HPDE6-E6E7 (cell line): Measurements from ENCODE around the gene ZNF638.
A peak's percentile ranks its signal among the peaks of the same experiment; 100 is the strongest.
"Not testable (repeated sequence)": the region's sequence is repeated elsewhere in the genome, so short reads cannot be mapped to it uniquely, and the experiment has no call there.

Source experiments
- DNase-seq: peaks from one replicate; pipeline ENCODE4 v3.0.0; 2011; ENCODE audit warnings: missing footprints; ENCODE audit errors: extremely low spot score

The ZNF638 gene, protein sequence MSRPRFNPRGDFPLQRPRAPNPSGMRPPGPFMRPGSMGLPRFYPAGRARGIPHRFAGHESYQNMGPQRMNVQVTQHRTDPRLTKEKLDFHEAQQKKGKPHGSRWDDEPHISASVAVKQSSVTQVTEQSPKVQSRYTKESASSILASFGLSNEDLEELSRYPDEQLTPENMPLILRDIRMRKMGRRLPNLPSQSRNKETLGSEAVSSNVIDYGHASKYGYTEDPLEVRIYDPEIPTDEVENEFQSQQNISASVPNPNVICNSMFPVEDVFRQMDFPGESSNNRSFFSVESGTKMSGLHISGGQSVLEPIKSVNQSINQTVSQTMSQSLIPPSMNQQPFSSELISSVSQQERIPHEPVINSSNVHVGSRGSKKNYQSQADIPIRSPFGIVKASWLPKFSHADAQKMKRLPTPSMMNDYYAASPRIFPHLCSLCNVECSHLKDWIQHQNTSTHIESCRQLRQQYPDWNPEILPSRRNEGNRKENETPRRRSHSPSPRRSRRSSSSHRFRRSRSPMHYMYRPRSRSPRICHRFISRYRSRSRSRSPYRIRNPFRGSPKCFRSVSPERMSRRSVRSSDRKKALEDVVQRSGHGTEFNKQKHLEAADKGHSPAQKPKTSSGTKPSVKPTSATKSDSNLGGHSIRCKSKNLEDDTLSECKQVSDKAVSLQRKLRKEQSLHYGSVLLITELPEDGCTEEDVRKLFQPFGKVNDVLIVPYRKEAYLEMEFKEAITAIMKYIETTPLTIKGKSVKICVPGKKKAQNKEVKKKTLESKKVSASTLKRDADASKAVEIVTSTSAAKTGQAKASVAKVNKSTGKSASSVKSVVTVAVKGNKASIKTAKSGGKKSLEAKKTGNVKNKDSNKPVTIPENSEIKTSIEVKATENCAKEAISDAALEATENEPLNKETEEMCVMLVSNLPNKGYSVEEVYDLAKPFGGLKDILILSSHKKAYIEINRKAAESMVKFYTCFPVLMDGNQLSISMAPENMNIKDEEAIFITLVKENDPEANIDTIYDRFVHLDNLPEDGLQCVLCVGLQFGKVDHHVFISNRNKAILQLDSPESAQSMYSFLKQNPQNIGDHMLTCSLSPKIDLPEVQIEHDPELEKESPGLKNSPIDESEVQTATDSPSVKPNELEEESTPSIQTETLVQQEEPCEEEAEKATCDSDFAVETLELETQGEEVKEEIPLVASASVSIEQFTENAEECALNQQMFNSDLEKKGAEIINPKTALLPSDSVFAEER (N-terminal part only)

GRCh38 chr2:71331581-71332434 lies at the start of gene ZNF638:
TSS of gene ZNF638 (plus strand) at chr2:71331782. CDS start at chr2:71348955, 17,173 bp downstream.
- peak; percentile 96 for DNase-seq

DNA sequence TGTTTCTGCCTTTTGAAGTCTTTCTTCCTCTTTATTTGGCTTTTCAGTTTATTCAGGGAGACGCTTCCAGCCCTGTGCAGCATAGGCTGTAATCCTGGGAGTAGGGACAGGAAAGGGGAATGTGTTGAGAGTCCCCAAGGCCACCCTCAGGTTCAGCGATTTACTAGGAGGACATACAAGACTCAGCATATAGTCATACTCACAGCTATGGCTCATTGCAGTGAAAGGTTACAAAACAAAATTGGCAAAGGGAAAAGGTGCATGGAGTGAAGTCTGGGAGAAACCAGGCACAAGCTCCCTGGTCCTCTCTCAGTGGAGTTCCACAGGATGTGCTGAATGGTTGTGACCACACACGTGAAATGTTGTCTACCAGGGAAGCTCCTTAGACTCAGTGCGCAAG lies 49.6 kb upstream of the ZNF638 start:
- DNase-seq: no peak

GRCh38 chr2:71282493-71282892 lies 49.1 kb upstream of the ZNF638 start:
- no peak for DNase-seq

DNA sequence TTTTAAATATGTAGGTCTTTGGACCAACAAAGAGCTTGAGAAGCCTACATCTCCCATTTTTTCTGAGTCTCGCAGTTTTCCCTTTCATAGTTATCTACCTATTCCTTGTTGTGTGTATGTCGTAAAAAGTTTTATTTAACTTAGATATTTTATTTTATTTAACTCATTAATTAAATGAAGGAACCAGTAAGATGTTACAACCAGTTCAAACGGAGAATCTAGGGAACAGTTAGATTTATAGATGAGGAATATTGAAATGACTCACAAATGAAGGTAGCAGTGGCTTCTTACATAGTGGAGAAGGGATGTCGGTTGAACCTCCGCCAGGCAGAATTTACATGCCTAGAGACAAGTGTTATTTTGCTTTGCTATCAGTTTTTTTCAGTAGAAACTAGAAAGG lies 48.5 kb upstream of the ZNF638 start:
- DNase-seq: no peak

GRCh38 chr2:71285706-71286105 lies 45.9 kb upstream of the ZNF638 start:
- DNase-seq: no peak

GRCh38 chr2:71291398-71291797 lies 40.2 kb upstream of the ZNF638 start:
- no peak for DNase-seq

- DNase-seq: no peak
These were observed 39.4 kb upstream of the ZNF638 start for GRCh38 chr2:71292159-71292558.

DNA sequence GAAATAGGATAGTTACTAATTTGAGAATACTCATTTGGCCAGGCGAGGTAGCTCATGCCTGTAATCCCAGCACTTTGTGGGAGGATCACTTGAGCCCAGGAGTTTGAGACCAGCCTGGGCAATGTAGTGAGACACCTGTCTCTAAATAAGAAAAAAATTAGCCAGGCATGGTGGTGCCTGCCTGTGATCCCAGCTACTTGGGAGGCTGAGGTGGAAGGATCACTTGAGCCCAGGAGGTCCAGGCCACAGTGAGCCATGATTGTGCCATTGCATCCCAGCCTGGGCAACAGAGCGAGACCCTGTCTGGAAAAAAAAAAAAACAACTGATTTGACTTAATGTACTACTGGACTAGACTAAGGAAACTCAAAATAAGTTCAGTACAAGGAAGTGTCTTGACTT lies 32.7 kb upstream of the ZNF638 start:
- DNase-seq: no peak

DNA sequence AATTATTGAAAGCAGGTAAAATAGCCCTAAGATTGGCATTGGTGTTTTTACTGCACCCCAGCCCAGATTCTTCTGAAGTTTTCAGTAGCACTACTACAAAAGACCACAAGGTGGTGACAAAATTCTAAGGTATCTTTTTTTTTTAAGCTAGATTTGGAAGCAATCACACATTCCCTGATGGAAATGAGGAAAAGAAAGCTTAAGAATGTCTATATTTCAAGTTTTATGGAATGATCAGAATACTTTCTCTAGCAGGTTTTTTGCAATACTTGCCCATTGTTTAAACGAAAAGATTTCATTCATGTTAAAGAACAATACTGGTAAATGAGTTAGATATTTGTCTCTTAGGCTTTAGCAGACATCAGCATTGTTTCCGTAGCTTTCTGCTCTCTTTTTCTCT lies 32.1 kb upstream of the ZNF638 start:
- DNase-seq: no peak

DNA sequence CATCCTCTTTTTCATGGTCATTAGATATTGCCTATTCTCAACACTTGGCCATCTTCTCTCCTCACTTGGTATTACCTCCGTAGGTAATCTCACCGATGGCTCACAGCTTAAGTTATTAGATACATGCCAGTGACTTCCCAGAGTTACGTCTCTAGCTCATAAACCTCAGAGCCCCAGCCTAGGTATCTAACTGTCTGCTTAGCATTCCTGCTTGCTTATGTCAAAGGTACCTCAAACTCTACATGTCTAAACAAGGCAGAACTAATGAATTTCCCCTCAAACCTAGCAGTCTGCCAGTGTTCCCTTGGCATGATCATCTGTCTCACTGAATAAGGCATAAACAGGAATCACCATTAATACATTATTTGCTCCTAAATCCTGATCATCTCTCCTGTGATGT lies 27.7 kb upstream of the ZNF638 start:
- peak; percentile 15 for DNase-seq

GRCh38 chr2:71306762-71307161 lies 24.8 kb upstream of the ZNF638 start:
- DNase-seq: no peak

GRCh38 chr2:71313016-71313766 lies 18.4 kb upstream of the ZNF638 start:
- DNase-seq: no peak

GRCh38 chr2:71317060-71317459 lies 14.5 kb upstream of the ZNF638 start:
- DNase-seq: no peak

- not testable (repeated sequence) for DNase-seq
These were observed 13.7 kb upstream of the ZNF638 start for GRCh38 chr2:71317900-71318299.

- no peak for DNase-seq
These were observed 8.2 kb upstream of the ZNF638 start for GRCh38 chr2:71323386-71323785.

DNA sequence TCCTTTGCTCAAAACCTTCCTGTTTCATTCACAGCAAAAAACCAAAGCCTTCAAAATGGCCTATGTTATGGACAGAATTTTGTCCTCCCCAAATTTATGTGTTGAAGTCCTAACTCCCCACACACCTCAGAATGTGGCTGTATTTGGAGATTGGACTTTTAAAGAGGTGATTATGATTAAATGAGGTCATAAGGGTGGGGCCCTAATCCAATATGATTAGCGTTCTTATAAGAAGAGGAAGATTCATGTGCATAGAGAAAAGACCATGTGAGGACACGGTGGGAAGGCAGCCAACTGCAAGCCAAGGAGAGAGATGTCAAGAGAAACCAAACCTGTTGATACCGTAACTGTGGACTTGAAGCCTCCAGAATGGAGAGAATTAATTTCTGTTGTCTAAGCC lies 4.6 kb upstream of the ZNF638 start:
- no peak for DNase-seq

DNA sequence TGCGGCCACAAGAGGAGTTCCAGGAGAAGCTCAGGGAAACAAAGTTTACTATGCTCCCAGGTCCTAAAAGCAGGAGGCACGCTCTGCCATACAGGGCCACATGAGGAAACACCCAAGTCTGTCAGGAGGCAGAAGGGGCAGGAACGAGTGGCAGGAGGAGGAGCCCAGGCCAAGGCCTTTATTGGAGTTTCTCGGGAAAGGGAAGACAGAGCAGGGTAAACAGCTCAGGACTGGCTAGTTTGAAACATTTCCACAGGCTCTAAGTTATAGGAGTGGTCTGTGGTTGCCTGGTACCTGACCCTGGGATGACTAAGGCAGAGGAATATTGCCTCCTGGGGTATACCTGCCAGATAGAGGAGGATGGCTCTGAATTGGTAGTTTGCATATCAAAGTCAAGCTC lies 3.7 kb upstream of the ZNF638 start:
- DNase-seq: no peak

GRCh38 chr2:71330155-71330554 lies 1.4 kb upstream of the ZNF638 start:
- no peak for DNase-seq

- no peak for DNase-seq
These were observed 824 bp upstream of the ZNF638 start for GRCh38 chr2:71330585-71331330.

DNA sequence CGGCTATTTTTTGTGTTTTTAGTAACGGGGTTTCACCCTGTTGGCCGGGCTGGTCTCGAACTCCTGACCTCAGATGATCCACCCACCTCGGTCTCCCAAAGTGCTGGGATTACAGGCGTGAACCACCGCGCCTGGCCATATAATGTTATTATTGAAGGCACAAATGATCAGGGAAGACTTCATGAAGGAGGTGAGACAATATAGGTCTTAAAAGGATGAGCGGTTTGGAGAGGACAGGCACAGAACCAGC lies 326 bp upstream of the ZNF638 start:
- not testable (repeated sequence) for DNase-seq
